ENCODE measurements around the gene RAB33B.

Gene RAB33B

DNA sequence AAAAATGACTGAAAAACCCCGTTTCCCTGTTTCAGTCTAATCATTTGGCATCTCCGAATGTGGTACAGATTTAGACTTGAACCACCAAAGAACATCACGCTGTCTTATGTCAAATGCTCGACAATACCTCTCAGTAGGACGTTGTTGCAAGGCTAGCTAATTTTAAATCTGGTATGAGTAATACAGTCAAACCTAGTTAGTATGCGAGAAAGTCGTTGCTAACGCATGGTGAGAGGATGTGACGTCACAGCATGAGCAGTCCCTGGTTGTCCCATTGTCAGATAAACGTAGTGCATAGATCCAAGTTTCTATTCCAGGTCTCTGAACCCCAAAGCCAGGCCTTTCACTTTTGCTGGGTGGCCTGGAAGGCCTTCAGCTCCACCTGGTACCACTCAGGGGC is 57.4 kb downstream of the RAB33B start:
- no peak for DNase-seq

DNA sequence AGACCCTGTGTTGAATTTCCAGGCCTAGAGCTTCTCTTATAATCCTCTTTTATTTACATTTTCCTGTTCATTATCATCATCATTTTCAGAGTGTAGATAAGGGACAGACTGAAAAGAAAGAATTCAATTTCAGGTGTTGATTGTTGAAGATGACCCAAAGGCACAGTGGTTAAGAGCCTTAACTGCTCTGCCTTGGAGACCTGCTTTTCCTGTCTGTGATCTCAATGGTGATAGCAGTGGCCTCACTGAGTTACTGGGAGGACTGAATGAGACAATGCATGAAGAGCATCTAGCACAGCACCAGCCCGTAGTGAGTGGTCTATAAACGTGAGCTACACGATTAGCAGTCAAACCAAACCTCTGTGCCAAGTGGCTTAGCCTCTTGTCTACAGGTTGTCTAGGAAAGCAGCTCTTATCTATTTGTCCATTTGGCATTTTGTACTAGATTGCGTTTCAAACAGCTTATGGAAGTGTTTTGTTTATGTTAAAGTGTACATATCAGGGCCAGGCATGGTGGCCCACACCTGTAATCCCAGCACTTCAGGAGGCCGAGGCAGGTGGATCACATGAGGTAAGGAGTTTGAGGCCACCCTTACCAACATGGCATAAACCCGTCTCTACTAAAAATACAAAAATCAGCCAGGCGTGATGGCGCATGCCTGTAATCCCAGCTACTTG is 60.6 kb downstream of the RAB33B start:
- no peak for DNase-seq

DNA sequence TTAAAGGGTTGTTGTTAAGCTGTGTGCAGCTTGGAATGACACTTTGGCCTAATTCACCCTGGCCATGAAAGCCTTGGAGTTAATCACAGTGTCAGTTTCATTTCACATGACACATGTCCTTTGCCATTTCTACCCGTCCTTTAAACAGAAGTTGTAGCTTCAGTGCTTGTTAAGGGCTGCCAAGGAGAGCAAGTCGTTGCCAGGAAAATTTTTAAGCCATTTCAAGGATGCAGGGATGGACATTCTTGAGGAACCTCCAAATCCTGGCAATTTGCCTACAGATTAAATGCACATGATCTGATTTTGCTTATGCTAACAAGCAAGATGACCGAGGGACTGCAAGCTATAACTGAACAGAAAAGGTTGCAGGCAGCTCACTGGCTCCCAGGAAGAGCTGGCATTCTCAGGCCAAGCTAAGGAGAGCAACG is 61.6 kb downstream of the RAB33B start:
- DNase-seq, result no peak

DNA sequence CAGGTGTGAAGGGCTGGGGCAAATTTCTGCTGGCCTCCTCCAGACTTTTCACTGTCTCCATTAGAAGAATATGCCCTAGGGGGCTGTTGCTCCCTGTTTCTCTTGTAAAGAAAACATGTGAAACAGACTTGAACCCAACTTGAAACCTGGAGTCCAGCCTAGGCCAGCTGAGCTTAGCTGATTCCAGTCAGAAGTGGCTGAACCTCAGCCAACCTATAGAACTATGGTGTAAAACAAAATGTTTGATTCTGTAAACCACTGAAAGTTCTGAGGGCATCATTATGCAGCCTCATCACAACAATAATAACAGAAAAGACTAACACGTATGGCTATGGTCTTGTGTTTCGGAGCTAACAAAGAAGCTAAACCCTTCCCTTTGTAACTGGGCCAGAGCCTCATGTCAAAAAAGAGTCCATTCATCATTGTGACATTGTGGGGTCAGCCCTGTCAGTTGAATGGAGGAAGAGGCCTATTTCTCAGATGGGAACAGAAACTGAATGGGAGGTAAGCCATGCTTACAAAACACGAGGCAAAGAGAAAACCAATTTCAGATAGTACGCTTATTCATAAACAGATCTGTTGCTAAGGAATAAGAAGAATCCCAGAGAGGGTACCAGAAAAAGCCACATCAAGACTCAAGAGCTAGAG is 68.0 kb downstream of the RAB33B start:
- DNase-seq, result no peak

DNA sequence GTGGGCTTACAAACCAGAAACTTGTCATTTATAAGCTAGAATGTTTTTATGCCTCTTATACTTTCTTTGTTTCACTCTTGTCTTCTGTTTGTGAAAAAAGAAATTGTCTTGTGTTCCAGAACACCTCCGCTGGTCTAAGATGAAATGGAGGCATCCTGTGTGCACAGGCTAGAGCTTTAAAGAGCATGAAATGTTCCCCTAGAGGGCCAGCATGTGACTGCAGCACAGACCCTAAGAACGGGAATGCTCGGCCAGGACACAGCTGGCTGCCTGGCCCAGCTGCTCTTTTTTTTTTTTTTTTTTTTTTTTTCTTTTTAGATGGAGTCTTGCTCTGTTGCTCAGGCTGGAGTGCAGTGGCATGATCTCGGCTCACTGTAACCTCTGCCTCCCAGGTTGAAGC is 68.5 kb downstream of the RAB33B start:
- no peak for DNase-seq

GRCh38 chr4:139523076-139523475 is 69.2 kb downstream of the RAB33B start:
- DNase-seq, result no peak

GRCh38 chr4:139524062-139524631 is 70.2 kb downstream of the RAB33B start:
- no peak for DNase-seq

DNA sequence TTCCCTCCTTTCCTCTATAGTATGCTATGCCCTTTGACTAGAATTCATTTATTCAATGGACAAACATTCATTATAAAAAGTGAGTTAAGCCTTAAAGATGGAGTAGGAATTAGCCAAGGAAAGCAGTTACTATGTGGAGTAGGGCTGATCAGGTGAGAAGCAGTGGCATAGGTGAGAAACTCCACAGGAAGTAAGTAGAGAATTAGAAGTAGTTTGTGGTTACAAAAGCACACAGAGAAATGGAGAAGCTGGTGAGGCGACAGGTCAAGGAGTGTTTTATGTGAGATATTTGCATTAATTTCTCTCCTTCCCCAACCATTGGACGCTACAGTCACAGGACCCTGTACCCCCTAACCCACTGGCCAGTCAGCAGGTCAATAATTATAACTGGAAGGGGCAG is 71.5 kb downstream of the RAB33B start:
- DNase-seq, result no peak
